ENCODE measurements around the gene PTGS1. TPM values are rescaled to one million over a fixed set of nuclear protein-coding genes. Genes with fewer than 3 reads are reported as not detected.
"Not testable (repeated sequence)": the region's sequence is repeated elsewhere in the genome, so short reads cannot be mapped to it uniquely, and the experiment has no call there.

Gene PTGS1
- total RNA-seq, 6 donors from 2014 or later, result 5.0 to 21.4 (median 8.5) TPM

GRCh38 chr9:122406070-122406890 lies 35.5 kb downstream of the PTGS1 start:
- peak in 1 of 2 donors; percentile 82 for DNase-seq
- WGBS, 2 donors, result 28 to 73% methylated on average over 15 to 52 of the region's 61 CpGs
- Histone ChIP-seq H3K36me3 (no peaks in the 10 kb centered on the region), H3K9me3 (no peaks in the 10 kb centered on the region), H3K4me3 (peak overlapping the region in 1 of 4 donors; percentile 52), H3K4me1 (no peaks in the 10 kb centered on the region), H3K27me3 (no peaks in the 10 kb centered on the region), H3K27ac (no peak overlapping the region)
- no peak for TF ChIP-seq CTCF (IDR thresholded peaks at IDR 0.05)
- TF ChIP-seq POLR2AphosphoS5 (IDR thresholded peaks at IDR 0.05), result no peak
- TF ChIP-seq EP300 (IDR thresholded peaks at IDR 0.05), result no peak
- TF ChIP-seq POLR2A (IDR thresholded peaks at IDR 0.05), result no peak
- no peak for ATAC-seq (ENCODE audit: low FRiP score in 2 of 2)

GRCh38 chr9:122414108-122414507 lies 43.3 kb downstream of the PTGS1 start:
- not testable (repeated sequence) for DNase-seq, H3K9me3 ChIP-seq
- 42 to 70% methylated on average over 4 to 7 of the region's 7 CpGs for WGBS, 2 donors

GRCh38 chr9:122418016-122418415 lies 47.2 kb downstream of the PTGS1 start:
- Histone ChIP-seq H3K4me1 (no peaks in the 10 kb centered on the region), H3K27ac (no peak overlapping the region), H3K36me3 (no peaks in the 10 kb centered on the region), H3K4me3 (no peak overlapping the region), H3K9me3 (peaks cover 0 to 20% (median 6%) of the 10 kb centered on the region in 4 donors), H3K27me3 (no peaks in the 10 kb centered on the region)
- DNase-seq, result no peak
- TF ChIP-seq CTCF (IDR thresholded peaks at IDR 0.05) (no peak), POLR2A (IDR thresholded peaks at IDR 0.05) (no peak), POLR2AphosphoS5 (IDR thresholded peaks at IDR 0.05) (no peak), EP300 (IDR thresholded peaks at IDR 0.05) (no peak)
- no peak for ATAC-seq (ENCODE audit: low FRiP score in 2 of 2)

More at GRCh38 chr9:122414108-122414507, 43.3 kb downstream of the PTGS1 start:
- H3K36me3 ChIP-seq; H3K4me3 ChIP-seq; ATAC-seq (ENCODE audit: low FRiP score in 2 of 2); H3K4me1 ChIP-seq; H3K27ac ChIP-seq; H3K27me3 ChIP-seq: not testable (repeated sequence)

- no peak for TF ChIP-seq POLR2AphosphoS5 (IDR thresholded peaks at IDR 0.05)
- no peak for TF ChIP-seq POLR2A (IDR thresholded peaks at IDR 0.05)
- no peak for TF ChIP-seq EP300 (IDR thresholded peaks at IDR 0.05)
- TF ChIP-seq CTCF (IDR thresholded peaks at IDR 0.05), result no peak
- DNase-seq, result no peak
- no peaks in the 10 kb centered on the region for H3K36me3 ChIP-seq
- 76 to 78% methylated on average over 3 of the region's 3 CpGs for WGBS, 2 donors
- H3K4me1 ChIP-seq, result no peaks in the 10 kb centered on the region
- H3K9me3 ChIP-seq, result peaks cover 0 to 20% (median 6%) of the 10 kb centered on the region in 4 donors
- H3K27ac ChIP-seq, result no peak overlapping the region
- H3K4me3 ChIP-seq, result no peak overlapping the region
- H3K27me3 ChIP-seq, result no peaks in the 10 kb centered on the region
- ATAC-seq (ENCODE audit: low FRiP score in 2 of 2), result no peak
These were observed 49.5 kb downstream of the PTGS1 start for GRCh38 chr9:122420315-122420714.

GRCh38 chr9:122425087-122425486 lies 54.3 kb downstream of the PTGS1 start:
- ATAC-seq (ENCODE audit: low FRiP score in 2 of 2), result no peak
- WGBS, 2 donors, result 45 to 46% methylated on average over 2 of the region's 2 CpGs

More at GRCh38 chr9:122425087-122425486, 54.3 kb downstream of the PTGS1 start:
- H3K27ac ChIP-seq, result no peak overlapping the region
- no peaks in the 10 kb centered on the region for H3K36me3 ChIP-seq
- H3K27me3 ChIP-seq, result no peaks in the 10 kb centered on the region
- H3K4me3 ChIP-seq, result no peak overlapping the region
- no peaks in the 10 kb centered on the region for H3K4me1 ChIP-seq
- DNase-seq, result no peak
- no peak for TF ChIP-seq CTCF (IDR thresholded peaks at IDR 0.05)
- no peak for TF ChIP-seq POLR2A (IDR thresholded peaks at IDR 0.05)
- no peak for TF ChIP-seq EP300 (IDR thresholded peaks at IDR 0.05)
- no peak for TF ChIP-seq POLR2AphosphoS5 (IDR thresholded peaks at IDR 0.05)
- peaks cover 0 to 12% (median 4%) of the 10 kb centered on the region in 4 donors for H3K9me3 ChIP-seq

All from upper lobe of left lung (tissue), 6 donors.